Activated T-cell treated with anti-CD3 and anti-CD28 coated beads, Interleukin-2, amount 50 U/mL, for 72 hours (primary cell): ENCODE results near the gene SNX33. TPM values are rescaled to one million over a fixed set of nuclear protein-coding genes. Genes with fewer than 3 reads are reported as not detected.
A peak's percentile ranks its signal among the peaks of the same experiment; 100 is the strongest.
"Not testable (repeated sequence)": the region's sequence is repeated elsewhere in the genome, so short reads cannot be mapped to it uniquely, and the experiment has no call there.

Experiments
- ATAC-seq, 2 donors: fragments of 150-1000 bp; cut with Tn5 transposase; replicated peaks in 1 of 2; 2 replicates each; pipeline ENCODE4 v1.10.0; 2021; ENCODE audit warnings: moderate library complexity in 2 of 2, mild to moderate bottlenecking in 1 of 2
- DNase-seq, 2 donors: peaks; one replicate each; pipeline ENCODE4 v3.0.0; 2021 to 2022; ENCODE audit warnings: mixed read lengths in 1 of 2
- H3K27ac Mint-ChIP-seq: one replicate; pipeline ENCODE4 v1.8.0; 2022; ENCODE audit warnings: mild to moderate bottlenecking, moderate library complexity, mixed read lengths
- H3K27me3 Mint-ChIP-seq: one replicate; pipeline ENCODE4 v1.8.0; 2022; ENCODE audit warnings: low read depth, mixed read lengths
- H3K36me3 Mint-ChIP-seq, 2 donors: one replicate each; pipeline ENCODE4 v1.8.0; 2022; ENCODE audit warnings: mixed read lengths in 2 of 2, mild to moderate bottlenecking in 1 of 2; ENCODE audit not compliant: insufficient read depth in 2 of 2
- H3K4me1 Mint-ChIP-seq: one replicate; pipeline ENCODE4 v1.8.0; 2022; ENCODE audit warnings: low read depth, mixed read lengths
- H3K4me3 Mint-ChIP-seq, 2 donors: one replicate each; pipeline ENCODE4 v1.8.0; 2022; ENCODE audit warnings: mild to moderate bottlenecking in 2 of 2, mixed read lengths in 2 of 2, moderate library complexity in 2 of 2
- H3K9me3 Mint-ChIP-seq, 2 donors: one replicate each; pipeline ENCODE4 v1.8.0; 2022; ENCODE audit warnings: mixed read lengths in 2 of 2
- total RNA-seq, 2 donors: library from RNA; stranded (reverse); gene quantifications; one replicate each; pipeline ENCODE4 v1.2.3, GENCODE V29; 2022

Gene SNX33
- total RNA-seq, 2 donors from 2014 or later, result 1.5 to 3.1 TPM

DNA sequence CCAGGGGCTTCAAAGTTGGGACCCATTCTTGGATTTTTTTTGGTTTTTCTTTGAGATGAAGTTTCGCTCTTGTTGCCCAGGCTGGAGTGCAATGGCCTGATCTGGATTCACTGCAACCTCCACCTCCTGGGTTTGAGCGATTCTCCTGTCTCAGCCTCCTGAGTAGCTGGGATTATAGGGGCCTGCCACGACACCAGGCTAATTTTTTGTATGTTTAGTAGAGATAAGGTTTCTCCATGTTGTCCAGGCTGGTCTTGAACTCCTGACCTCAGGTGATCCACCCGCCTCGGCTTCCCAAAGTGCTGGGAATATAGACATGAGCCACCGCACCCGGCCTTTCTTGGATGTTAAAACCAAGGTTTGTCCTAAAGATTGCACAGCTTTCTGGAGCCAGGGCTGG lies 13.8 kb upstream of the SNX33 start:
- H3K27ac Mint-ChIP-seq, DNase-seq, H3K9me3 Mint-ChIP-seq, H3K27me3 Mint-ChIP-seq, ATAC-seq, H3K4me3 Mint-ChIP-seq, H3K36me3 Mint-ChIP-seq: not testable (repeated sequence)
- peaks cover 29% of the 10 kb centered on the region for H3K4me1 Mint-ChIP-seq

DNA sequence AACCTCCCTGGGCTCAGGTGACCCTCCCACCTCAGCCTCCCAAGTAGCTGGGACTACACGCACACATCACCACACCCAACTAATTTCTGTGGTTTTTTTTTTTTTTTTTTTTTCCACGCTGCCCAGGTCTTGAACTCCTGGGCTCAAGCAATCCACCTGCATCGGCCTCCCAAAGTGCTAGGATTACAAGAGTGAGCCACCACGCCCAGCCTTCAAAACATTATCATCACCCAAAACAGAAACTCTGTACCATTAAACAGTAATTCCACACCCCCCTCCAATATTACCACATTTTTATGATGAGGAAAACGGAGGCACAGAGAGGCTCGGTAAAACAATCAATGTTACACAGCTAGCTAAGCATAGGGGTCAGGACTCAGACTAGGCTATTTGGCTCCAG lies 11.7 kb upstream of the SNX33 start:
- H3K4me1 Mint-ChIP-seq, result peaks cover 33% of the 10 kb centered on the region
- H3K4me3 Mint-ChIP-seq, result no peak overlapping the region
- no peaks in the 10 kb centered on the region for H3K27me3 Mint-ChIP-seq
- ATAC-seq (no peak), DNase-seq (no peak)
- peaks cover 3 to 11% of the 10 kb centered on the region in 2 donors for H3K36me3 Mint-ChIP-seq
- peak overlapping the region; percentile 57 for H3K27ac Mint-ChIP-seq
- no peaks in the 10 kb centered on the region for H3K9me3 Mint-ChIP-seq

DNA sequence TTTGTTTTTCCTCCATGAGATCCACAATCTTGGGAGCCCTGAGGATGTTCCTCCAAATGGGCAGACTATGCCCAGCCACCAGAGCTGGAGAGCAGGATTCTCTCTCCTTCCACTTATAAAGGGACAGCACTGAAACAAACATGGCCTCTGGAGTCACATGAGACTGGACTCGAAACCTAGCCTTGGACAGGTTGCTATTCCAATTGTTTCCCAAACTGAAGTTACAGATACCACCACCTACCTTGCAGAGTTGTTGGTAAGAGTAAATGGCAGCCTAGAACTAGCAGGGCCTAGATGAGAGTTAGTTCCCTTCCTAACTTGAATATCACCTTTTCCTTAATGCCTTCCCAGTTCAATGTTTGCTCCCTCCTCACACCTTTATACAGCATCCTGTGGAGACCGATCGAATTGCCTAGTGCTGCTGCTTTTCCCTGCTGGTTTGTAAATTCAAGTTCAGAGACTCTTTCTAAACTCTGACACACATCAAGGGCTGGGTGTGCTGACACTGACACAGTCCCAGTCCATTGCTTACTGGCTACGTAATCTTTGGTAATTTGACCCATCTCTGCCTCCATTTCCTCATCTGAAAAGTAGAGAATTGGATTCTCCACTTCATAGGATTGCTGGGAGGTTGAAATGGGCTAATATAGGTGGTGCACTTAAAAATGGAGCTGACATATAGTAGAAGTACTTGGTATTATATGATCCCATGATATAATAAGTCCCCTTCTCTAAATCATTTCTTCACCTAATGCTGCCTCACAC lies 10.3 kb upstream of the SNX33 start:
- Mint-ChIP-seq H3K4me1 (peaks cover 35% of the 10 kb centered on the region), H3K27ac (no peak overlapping the region), H3K4me3 (peak overlapping the region; percentile 96), H3K9me3 (no peaks in the 10 kb centered on the region), H3K36me3 (peaks cover 3 to 11% of the 10 kb centered on the region in 2 donors), H3K27me3 (no peaks in the 10 kb centered on the region)
- DNase-seq (no peak), ATAC-seq (no peak)

DNA sequence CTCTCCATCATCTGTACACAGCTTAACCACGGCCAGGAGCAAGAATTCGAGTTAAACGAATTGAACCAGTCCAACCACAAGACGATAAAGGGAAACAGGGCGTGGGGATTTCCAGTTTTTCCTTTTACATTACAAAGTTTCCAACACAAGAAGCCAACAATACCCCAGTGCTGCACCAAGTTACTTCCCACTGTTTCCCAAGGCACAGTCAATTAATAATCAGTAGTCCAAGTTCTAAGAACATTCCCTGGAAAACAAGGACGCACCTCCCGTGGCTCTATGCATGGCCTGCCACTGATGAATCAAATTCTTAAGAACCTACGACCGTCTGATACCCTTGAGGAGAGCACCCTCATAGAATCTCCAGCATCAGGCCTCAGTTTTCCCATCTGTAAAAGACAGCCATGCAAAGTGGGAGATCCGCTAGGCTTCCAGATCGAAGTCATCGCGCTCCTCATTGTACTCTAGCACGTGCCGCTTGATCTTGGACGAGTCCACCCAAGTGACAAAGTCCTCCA lies 8.5 kb upstream of the SNX33 start:
- Mint-ChIP-seq H3K27ac (peak overlapping the region; percentile 96), H3K27me3 (no peaks in the 10 kb centered on the region), H3K4me1 (peaks cover 35% of the 10 kb centered on the region), H3K4me3 (peak overlapping the region; percentile 96), H3K9me3 (no peaks in the 10 kb centered on the region), H3K36me3 (peaks cover 3 to 11% of the 10 kb centered on the region in 2 donors)
- DNase-seq, result no peak
- no peak for ATAC-seq

DNA sequence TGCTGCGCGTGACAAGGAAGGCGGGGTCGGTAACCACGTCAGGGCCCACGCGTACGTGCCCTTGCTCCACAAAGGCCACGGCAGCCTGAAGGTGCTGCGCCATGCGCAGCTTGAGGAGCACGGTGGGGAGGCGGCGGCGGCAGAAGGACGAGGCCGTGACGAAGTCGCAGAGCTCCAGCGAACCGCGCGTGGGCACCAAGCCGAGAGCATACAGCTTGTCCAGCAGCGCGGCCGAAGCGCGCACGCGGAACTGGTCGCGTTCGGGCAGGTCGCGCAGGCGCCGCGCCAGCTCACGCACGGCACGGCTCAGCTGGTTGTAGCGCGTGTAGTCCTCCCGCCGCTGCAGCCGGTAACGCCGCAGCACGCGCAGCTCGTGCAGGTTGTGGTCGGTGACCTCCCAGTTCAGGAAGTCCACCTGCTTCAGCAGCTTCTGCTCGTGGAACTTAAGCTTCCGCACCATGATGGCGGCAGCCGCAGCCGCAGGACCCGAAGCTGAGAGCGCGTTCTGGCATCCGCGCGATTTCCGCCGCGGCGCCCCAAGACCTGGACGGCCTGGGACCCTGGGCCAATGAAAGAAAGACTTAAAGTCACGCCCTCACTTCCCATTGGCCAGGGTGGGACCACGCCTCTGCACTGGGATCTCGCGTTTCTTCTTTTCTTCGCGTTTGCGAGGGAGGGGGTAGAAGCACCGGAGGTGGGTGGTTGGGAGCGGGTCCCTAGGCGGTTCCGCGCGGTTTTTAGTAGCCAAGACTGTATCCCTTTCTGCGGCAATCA lies 7.8 kb upstream of the SNX33 start, which contains the start of gene IMP3:
Gene IMP3 (minus strand): TSS at position 516 of the 774 bp plus-strand sequence. CDS start 56 bp downstream, at position 460.
- Mint-ChIP-seq H3K4me3 (peak within 1 kb of the TSS; percentile 96), H3K4me1 (peaks cover 35% of the 10 kb centered on the region), H3K36me3 (peaks cover 3 to 11% of the 10 kb centered on the region in 2 donors), H3K27ac (peak within 1 kb of the TSS; percentile 97), H3K9me3 (no peaks in the 10 kb centered on the region), H3K27me3 (no peaks in the 10 kb centered on the region)
- ATAC-seq (peak; percentile 93), DNase-seq (peak; percentile 94 to 96)

DNA sequence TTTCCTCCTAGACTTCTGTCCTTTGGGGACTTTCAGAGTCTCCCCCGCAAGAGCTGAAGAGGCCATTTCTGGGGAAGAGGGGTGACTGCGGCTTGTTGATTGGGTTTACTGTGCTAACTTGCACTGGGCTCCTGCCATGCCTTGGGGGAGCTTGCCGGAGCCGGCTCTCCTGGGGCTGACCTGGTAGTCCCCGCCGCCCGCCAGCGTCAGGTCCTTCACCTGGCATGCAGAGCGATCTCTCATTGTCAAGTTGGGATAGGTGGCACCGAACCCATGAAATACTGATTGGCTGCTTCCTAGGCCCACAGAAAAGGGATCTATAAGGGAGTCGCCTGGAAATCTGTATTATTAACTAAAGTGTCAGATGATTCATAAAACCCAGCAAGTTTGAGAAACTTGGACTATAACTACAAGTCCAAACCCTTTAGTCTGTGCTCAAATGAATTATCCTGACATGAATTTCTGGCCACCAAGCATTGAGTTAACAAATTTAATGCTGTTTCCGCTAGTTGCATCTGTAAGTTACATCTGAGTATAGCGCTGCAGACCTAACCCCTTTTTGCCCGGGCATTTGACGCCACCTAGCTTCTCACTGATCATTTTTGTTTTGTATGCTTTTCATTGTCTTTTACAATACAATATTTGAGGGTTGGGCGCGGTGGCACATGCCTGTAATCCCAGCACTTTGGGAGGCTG lies 7.1 kb upstream of the SNX33 start:
- Mint-ChIP-seq H3K36me3 (peaks cover 3 to 11% of the 10 kb centered on the region in 2 donors), H3K27me3 (no peaks in the 10 kb centered on the region), H3K27ac (peak overlapping the region; percentile 97), H3K4me1 (peaks cover 35% of the 10 kb centered on the region), H3K9me3 (no peaks in the 10 kb centered on the region), H3K4me3 (peak overlapping the region; percentile 96)
- DNase-seq (peak; percentile 61 to 64), ATAC-seq (peak; percentile 50 to 58)

DNA sequence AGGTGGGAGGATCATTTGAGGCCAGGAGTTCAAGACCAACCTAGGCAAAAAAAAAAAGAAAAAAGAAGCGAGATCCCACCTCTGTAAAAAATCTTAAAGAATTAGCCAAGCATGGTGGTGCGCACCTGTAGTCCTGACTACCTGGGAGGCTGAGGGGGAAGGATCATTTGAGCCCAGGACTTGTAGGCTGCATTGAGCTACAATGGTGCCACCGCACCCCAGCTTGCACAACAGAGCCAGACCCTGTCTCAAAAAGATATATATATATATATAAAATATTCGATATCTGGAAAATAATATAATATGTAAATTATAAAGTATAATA lies 6.6 kb upstream of the SNX33 start:
- DNase-seq (no peak), ATAC-seq (no peak)
- no peaks in the 10 kb centered on the region for H3K27me3 Mint-ChIP-seq
- H3K36me3 Mint-ChIP-seq, result peaks cover 3 to 11% of the 10 kb centered on the region in 2 donors
- H3K4me3 Mint-ChIP-seq, result peak overlapping the region; percentile 96
- peak overlapping the region; percentile 97 for H3K27ac Mint-ChIP-seq
- H3K4me1 Mint-ChIP-seq, result peaks cover 33% of the 10 kb centered on the region
- H3K9me3 Mint-ChIP-seq, result no peaks in the 10 kb centered on the region

DNA sequence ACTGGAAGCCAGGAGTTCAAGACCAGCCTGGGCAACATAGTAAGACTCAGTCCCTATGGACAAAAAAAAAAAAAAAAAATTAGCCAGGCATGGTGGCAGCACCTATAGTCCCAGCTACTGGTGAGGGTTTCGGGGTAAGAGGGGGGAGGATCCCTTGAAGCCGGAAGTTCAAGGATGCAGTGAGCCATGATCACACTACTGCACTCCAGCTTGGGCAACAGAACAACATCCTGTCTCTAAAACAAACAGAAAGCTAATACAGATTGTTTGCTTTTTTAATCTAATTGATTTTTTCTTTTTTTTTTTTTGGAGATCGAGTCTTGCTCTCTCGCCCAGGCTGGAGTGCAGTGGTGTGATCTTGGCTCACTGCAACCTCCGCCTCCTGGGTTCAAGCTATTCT lies 6.1 kb upstream of the SNX33 start:
- Mint-ChIP-seq H3K4me1 (peaks cover 34% of the 10 kb centered on the region), H3K4me3 (no peak overlapping the region), H3K27me3 (peaks cover 4% of the 10 kb centered on the region), H3K36me3 (peaks cover 3 to 11% of the 10 kb centered on the region in 2 donors), H3K27ac (no peak overlapping the region), H3K9me3 (no peaks in the 10 kb centered on the region)
- ATAC-seq (no peak), DNase-seq (no peak)

DNA sequence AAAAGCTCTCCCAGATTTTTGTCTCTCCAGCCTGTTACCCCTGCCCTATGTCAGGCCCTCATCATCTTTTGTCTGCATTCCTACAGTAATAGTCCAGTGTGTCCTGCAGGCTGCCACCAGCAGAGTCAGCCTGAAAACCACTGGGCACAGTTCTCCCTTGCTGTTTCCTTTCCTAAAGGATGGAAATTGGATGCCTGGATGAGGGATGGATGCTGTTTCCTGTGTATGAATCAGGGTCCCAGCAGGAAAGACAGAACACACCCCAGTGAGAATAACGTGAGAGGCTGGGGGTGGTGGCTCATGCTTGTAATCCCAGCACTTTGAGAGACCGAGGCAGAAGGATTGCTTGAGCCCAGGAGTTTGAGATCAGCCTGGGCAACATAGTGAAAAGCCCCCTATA lies 3.3 kb upstream of the SNX33 start:
- peaks cover 21% of the 10 kb centered on the region for H3K4me1 Mint-ChIP-seq
- ATAC-seq (no peak), DNase-seq (no peak)
- H3K27ac Mint-ChIP-seq, result no peak overlapping the region
- no peak overlapping the region for H3K4me3 Mint-ChIP-seq
- no peaks in the 10 kb centered on the region for H3K9me3 Mint-ChIP-seq
- H3K36me3 Mint-ChIP-seq, result peaks cover 0 to 1% of the 10 kb centered on the region in 2 donors
- H3K27me3 Mint-ChIP-seq, result peaks cover 8% of the 10 kb centered on the region

DNA sequence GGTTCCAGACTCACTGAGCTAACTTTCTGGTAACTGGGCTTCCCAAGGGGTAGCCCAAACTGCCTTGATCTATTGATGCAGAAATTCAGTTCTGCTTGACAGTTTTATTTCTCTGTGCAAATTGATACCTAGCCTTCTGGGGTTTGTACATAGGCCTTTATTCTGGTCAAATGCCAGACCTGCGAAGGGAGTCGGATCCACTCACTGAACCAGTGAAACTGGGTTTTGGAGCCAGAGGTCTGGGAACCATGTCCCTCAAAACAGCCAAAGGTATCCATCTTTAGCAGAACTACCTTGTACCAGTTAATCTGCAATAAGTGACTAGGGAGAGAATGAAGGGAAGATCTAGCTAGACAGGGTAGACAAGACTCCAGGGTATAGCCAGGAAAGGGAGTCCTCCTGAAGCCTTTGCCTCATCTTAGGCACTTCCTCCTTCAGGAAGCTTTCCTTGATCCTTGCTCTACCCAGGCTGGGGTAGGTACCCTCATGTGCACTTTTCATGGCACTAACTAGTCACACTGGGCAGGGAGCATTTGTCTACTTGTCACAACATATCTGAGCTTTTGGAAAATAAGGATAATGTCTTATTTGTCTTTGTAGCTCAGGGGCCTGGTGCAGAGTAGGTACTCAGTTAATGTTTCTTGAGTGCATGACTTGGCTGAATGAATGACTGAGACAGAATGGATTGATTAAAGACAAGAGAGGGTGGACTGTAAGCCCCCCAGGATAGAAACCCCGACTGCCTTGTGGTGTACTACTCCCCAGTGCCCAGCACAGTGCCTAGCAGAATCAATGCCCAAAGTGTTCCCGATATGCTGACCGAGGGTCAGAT lies 1.4 kb upstream of the SNX33 start:
- peaks cover 8% of the 10 kb centered on the region for H3K27me3 Mint-ChIP-seq
- ATAC-seq (no peak), DNase-seq (no peak)
- peaks cover 25% of the 10 kb centered on the region for H3K4me1 Mint-ChIP-seq
- H3K9me3 Mint-ChIP-seq, result no peaks in the 10 kb centered on the region
- H3K27ac Mint-ChIP-seq, result no peak overlapping the region
- peak overlapping the region; percentile 85 to 87 for H3K4me3 Mint-ChIP-seq
- H3K36me3 Mint-ChIP-seq, result no peaks in the 10 kb centered on the region

DNA sequence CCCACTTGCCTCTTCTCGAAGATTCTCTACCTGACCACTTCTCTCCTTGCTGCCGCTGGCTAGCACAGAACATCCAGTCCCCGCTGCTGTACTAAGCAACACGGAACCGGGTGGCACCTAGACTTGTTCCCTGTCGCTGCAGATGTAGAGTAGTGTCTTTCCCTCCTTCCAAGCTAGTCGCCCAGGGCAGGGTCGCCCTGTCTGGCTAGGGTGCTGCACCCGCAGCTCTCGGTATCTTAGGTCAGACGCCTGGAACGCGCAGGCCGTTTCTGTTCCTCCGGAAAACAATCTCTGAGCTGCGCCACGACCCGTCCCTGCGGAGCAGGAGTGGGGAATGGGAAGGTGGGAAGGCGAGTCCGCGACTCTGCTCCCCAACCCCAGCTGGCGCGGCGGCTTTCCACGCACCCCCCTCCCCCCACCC lies 758 bp upstream of the SNX33 start:
- no peaks in the 10 kb centered on the region for H3K36me3 Mint-ChIP-seq
- peak; percentile 15 to 18 for ATAC-seq

More for the DNA sequence above, 758 bp upstream of the SNX33 start:
- H3K9me3 Mint-ChIP-seq, result no peaks in the 10 kb centered on the region
- no peak for DNase-seq
- peaks cover 8% of the 10 kb centered on the region for H3K27me3 Mint-ChIP-seq
- peak overlapping the region; percentile 85 to 87 for H3K4me3 Mint-ChIP-seq
- H3K4me1 Mint-ChIP-seq, result peaks cover 32% of the 10 kb centered on the region
- no peak overlapping the region for H3K27ac Mint-ChIP-seq
